Activated T-cell treated with anti-CD3 and anti-CD28 coated beads for 24 hours (primary cell): ENCODE data around the gene ZNF761.
"Not testable (repeated sequence)": the region's sequence is repeated elsewhere in the genome, so short reads cannot be mapped to it uniquely, and the experiment has no call there.

Source experiments
- DNase-seq: peaks from one replicate; pipeline ENCODE4 v3.0.0-alpha.2; 2020; ENCODE audit warnings: low read depth

Gene ZNF761

GRCh38 chr19:53431399-53432087, at the start of gene ZNF761:
TSS of gene ZNF761 (plus strand) at chr19:53431984. CDS start at chr19:53447269, 15,285 bp downstream.
- peak; percentile 97 for DNase-seq

GRCh38 chr19:53388168-53388567, 43.6 kb upstream of the ZNF761 start:
- no peak for DNase-seq

DNA sequence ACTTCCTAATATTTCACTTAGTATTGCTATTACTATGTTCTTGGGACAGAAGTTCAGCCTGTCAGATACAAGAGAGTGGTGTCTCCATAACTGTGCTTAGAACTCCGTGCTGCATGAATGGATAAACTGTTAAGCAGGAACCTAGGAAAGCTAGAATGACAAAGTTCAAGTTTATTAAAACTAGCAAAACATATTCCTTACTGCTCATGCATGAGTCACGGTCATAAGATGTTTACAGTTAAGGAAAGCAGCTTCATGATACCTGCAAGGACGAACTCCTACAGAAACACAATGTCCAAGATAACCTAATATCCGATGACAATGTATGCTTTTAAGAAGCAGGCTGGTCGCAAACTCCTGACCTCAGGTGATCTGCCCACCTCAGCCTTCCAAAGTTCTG, 42.9 kb upstream of the ZNF761 start:
- DNase-seq = no peak

- DNase-seq = no peak
These were observed 42.2 kb upstream of the ZNF761 start for GRCh38 chr19:53389571-53389970.

DNA sequence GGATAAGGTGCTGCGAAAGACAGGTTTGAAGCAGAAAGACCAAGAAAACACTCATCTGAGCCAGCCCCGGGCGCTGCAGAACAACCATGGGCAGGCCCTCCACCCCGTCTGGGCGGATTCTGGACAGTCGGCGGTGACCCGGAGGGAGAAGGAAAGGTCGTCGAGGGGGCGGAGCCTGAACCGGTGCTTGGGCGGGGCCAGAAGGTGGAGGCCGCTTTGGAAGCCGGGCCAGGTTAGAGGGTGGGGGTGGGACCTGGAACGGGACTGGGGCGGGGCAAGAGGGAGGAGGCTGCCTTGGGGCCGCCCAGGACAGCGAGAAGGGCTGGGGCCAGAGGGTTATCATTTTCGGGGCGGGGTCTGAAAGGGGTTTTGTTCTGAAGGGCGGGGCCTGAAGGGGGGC, 41.8 kb upstream of the ZNF761 start:
- no peak for DNase-seq

DNA sequence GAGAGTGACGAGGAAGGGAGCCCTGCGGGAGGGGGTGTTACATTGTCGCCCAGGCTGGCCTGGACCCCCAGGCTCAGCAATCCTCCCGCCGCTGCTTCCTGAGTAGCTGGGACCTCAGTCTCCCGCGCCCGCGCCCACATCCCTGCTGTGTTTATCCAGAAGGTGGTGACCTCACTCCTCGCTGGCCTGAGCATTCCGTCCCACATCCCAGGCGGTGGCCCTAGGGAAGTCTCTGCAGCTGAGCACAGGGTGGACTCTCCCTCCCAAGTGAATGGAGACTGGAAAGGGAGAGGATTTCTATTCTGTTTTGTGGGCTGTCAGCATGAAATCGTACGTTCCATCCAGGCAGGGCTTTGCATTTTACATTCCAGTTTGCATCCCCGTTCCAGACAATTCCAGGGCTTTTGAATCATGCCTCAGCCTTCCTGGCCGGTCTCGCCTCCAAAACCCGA, 37.2 kb upstream of the ZNF761 start:
- no peak for DNase-seq

GRCh38 chr19:53394974-53395839, 36.6 kb upstream of the ZNF761 start, which contains the start of gene ZNF765:
TSS of gene ZNF765 (plus strand) at chr19:53395149. CDS start at chr19:53398016, 2,867 bp downstream.
- peak; percentile 97 for DNase-seq

GRCh38 chr19:53395840-53396524, 35.8 kb upstream of the ZNF761 start:
- DNase-seq = not testable (repeated sequence)

GRCh38 chr19:53396525-53396868, 35.3 kb upstream of the ZNF761 start:
- DNase-seq = no peak

GRCh38 chr19:53397918-53398317, 33.9 kb upstream of the ZNF761 start:
- not testable (repeated sequence) for DNase-seq

- DNase-seq = no peak
These were observed 22.1 kb upstream of the ZNF761 start for GRCh38 chr19:53409505-53410204.

GRCh38 chr19:53420520-53421315, 11.1 kb upstream of the ZNF761 start:
- not testable (repeated sequence) for DNase-seq

GRCh38 chr19:53422551-53422950, 9.2 kb upstream of the ZNF761 start:
- DNase-seq = no peak

- DNase-seq = not testable (repeated sequence)
These were observed 8.7 kb upstream of the ZNF761 start for GRCh38 chr19:53423074-53423473.

DNA sequence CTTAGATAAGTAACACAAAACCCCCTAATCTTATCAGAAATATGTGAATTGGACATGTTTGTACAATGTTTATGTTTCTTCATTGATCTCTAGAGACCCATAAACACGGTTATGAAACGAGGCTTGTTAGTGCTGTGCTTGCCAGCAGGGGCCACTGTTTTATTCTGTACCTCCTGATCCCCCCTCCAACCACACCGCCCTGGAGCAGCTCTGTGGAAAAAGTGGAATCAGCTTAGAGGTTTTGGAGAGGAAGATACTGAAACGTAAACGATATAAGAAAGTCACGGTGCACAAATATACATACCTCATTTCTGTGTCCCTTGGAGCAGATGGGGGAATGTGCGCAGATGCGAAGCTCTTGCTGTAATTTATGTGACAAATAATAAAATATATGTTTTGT, 8.1 kb upstream of the ZNF761 start:
- DNase-seq = not testable (repeated sequence)

DNA sequence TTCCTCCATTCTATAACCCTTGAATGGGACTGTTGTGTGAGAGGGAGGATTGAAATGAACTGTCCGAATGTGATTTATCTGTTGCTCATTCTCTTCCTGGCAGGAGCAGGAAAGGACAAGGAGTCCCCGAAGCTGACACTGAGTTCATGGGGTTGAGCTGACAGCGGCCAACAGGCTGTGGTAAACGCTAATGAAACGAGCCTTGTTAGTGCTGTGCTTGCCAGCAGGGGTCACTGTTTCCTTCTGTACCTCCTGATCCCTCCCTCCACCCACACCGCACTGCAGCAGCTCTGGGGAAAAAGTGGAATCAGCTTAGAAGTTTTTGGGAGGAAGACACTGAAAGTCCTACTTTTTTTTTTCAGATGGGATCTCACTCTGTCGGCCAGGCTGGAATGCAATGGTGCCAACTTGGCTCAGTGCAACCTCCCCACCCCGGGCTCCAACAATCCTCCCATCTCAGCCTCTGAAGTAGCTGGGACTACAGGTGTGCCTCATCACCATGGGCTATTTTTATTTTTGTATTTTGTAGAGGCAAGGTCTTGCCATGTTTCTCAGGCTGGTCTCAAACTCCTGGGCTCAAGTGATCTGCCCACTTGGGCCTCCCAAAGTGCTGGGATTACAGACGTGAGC, 6.7 kb upstream of the ZNF761 start:
- DNase-seq = peak; percentile 58

DNA sequence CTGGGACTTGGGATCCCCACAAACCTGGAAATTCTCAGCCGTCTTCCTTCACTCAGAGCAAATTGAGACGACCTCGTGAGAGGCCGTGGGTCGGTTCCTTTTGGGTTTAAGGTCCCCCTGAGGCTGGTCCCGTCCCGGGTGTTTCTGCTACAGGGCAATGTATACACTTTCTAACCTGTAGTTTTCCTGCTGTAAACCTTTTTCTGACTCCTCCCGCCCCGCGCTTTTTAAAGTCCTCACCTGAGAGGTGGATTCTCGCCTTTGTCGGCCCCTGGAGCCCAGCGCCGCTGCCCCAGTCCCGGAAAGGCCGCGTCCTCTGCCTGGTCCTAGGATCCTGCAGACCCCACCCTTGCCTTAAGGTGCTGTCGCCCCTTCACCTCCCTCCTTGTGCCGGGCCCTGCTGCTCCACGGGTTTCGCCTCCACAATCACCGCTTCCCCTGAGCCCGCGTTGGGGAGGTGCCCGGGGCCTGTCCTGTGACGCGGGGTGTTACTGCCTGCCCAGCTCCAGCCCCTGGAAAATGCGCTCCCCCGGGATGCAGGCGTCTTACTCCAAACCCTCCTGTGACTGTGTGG, 391 bp downstream of the ZNF761 start:
- DNase-seq = peak; percentile 9

DNA sequence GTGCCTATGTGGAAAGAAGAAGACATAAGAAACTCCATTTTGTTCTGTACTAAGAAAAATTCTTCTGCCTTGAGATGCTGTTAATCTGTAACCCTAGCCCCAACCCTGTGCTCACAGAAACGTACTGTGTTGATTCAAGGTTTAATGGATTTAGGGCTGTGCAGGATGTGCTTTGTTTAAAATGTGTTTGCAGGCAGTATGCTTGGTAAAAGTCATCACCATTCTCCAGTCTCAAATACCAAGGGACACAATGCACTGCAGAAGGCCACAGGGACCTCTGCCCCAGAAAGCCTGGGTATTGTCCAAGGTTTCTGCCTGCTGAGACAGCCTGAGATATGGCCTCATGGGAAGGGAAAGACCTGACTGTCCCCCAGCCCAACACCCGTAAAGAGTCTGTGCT, 12.0 kb downstream of the ZNF761 start:
- not testable (repeated sequence) for DNase-seq

DNA sequence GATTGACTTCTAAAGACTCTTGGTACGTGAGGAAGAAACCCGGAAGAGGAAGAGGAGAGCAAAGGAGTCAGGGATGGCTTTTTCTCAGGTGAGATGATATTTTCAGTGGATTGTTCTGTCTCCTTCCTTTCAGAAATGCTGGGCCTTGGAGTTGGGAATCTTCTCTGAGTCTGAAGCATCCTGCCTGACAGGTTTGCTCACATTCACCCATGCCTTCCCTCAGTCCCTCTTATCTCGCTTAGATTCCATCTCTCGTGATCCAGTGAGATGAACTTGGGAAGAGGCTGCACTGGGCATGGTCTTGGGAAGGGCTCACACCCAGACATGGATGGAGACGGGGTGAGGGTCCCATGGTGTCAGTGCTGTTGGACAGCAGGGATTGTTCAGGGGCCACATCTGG, 15.4 kb downstream of the ZNF761 start:
- DNase-seq = not testable (repeated sequence)

DNA sequence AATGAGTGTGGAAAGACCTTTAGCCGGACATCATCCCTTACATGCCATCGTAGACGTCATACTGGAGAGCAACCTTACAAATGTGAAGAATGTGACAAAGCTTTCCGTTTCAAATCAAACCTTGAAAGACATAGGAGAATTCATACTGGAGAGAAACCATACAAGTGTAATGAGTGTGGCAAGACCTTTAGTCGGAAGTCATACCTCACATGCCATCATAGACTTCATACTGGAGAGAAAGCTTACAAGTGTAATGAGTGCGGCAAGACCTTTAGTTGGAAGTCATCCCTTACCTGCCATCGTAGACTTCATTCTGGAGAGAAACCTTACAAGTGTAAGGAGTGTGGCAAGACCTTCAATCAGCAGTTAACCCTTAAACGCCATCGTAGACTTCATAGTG, 24.0 kb downstream of the ZNF761 start:
- no peak for DNase-seq
